GM12865 (cell line): ENCODE data around the gene UBE2L6.
"Not testable (repeated sequence)": the region's sequence is repeated elsewhere in the genome, so short reads cannot be mapped to it uniquely, and the experiment has no call there.

Source experiments
- DNase-seq: peaks from one replicate; pipeline ENCODE4 v3.0.0; 2010; ENCODE audit warnings: low read depth
- H3K4me3 ChIP-seq: 2 replicates; pipeline ENCODE4 v1.5.1; 2011; ENCODE audit warnings: mild to moderate bottlenecking, low read depth, low read length, control low read depth
- TF ChIP-seq, protein P1 (sequence below): IDR thresholded peaks from 2 replicates; pipeline ENCODE4 v1.5.1; 2011; ENCODE audit warnings: low read length, control low read depth, low read depth, inconsistent platforms; ENCODE audit not compliant: insufficient read depth; ENCODE audit errors: missing control alignments

Gene UBE2L6

DNA sequence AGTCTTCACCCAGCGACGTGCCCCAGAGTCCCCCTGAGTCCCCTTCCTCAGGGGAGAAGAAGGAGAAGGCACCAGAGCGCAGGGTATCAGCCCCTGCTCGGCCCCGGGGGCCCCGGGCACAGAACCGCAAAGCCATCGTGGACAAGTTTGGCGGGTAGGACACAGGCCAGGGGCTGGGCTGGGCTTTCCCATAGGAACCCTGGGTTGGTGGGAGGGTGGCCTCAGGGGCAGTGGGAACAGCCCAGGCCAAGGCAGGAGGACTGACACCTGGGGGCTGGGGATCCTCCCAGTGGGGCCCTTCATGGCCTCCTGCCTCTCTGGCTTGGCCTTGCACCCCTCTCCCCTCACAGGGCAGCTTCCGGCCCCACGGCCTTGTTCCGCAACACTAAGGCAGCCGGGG lies 21.6 kb downstream of the UBE2L6 start:
- H3K4me3 ChIP-seq: no peak overlapping the region
- TF ChIP-seq, protein P1, sequence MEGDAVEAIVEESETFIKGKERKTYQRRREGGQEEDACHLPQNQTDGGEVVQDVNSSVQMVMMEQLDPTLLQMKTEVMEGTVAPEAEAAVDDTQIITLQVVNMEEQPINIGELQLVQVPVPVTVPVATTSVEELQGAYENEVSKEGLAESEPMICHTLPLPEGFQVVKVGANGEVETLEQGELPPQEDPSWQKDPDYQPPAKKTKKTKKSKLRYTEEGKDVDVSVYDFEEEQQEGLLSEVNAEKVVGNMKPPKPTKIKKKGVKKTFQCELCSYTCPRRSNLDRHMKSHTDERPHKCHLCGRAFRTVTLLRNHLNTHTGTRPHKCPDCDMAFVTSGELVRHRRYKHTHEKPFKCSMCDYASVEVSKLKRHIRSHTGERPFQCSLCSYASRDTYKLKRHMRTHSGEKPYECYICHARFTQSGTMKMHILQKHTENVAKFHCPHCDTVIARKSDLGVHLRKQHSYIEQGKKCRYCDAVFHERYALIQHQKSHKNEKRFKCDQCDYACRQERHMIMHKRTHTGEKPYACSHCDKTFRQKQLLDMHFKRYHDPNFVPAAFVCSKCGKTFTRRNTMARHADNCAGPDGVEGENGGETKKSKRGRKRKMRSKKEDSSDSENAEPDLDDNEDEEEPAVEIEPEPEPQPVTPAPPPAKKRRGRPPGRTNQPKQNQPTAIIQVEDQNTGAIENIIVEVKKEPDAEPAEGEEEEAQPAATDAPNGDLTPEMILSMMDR: no peak
- DNase-seq: no peak

DNA sequence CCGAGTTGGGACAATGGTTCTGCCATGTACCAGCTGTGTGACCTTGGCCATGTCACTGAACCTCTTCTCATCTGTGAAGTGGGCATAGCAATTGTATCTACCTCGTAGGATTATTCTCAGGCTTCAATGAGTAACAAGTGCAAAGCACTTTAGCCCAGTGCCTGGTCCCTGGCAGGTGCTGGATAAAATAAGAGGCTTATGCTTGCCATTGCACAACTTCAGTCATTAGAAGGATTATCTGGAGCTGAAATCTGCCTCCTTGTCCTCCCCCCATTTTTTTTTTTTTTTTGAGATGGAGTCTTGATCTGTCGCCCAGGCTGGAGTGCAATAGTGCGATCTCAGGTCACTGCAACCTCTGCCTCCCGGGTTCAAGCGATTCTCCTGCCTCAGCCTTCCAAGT lies 22.9 kb downstream of the UBE2L6 start:
- no peak overlapping the region for H3K4me3 ChIP-seq
- no peak for DNase-seq
- TF ChIP-seq, protein P1: no peak

DNA sequence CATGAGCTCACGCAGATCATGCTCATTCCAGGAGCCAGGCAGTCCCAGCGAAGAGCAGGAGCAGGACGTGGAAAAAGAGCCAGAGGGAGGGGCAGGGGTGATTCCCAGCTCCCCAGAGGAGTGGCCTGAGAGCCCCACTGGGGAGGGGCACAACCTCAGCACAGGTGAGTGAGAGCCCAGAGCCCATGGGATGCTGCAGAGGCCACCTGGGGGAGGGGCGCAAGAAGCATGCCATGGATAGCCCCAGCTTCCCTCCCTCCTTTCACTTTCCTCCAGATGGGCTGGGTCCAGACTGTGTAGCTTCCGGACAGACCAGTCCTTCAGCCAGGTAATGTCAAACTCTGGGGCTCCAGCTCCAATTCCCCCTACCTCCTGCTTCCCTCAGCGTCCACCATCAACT lies 23.9 kb downstream of the UBE2L6 start:
- no peak overlapping the region for H3K4me3 ChIP-seq
- TF ChIP-seq, protein P1: no peak
- DNase-seq: no peak

DNA sequence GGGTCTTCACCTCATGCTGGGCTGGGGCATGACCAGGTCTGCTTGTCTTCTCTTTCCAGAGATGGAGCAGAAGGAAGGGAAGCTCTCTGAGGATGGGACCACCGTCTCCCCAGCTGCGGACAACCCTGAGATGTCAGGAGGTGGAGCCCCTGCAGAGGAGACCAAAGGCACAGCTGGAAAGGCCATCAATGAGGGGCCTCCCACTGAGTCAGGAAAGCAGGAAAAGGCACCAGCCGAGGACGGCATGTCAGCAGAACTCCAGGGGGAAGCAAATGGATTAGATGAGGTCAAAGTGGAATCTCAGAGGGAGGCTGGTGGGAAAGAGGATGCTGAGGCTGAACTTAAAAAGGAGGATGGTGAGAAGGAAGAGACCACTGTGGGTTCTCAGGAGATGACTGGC lies 24.9 kb downstream of the UBE2L6 start:
- TF ChIP-seq, protein P1: no peak
- no peak overlapping the region for H3K4me3 ChIP-seq
- DNase-seq: no peak

DNA sequence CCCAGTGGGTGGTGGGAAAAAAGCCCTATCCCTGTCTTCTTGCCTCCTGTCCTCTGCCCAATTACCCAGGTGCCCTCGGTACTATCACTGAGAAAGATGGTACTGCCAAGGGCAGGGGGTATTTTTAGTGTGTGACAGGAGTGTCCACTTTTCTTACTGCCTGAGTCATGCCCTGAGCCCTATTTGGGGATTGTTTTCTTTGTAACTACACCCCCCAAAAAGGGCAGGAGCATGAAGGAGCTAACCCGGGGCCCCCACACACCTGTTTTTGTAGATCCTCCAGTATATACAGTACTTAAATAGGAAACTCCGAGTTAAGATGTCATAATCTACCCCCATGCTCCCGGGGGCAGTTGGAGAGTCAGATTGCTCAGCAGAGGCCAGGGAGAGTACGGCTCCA lies 26.3 kb downstream of the UBE2L6 start:
- no peak overlapping the region for H3K4me3 ChIP-seq
- no peak for DNase-seq
- TF ChIP-seq, protein P1: no peak

DNA sequence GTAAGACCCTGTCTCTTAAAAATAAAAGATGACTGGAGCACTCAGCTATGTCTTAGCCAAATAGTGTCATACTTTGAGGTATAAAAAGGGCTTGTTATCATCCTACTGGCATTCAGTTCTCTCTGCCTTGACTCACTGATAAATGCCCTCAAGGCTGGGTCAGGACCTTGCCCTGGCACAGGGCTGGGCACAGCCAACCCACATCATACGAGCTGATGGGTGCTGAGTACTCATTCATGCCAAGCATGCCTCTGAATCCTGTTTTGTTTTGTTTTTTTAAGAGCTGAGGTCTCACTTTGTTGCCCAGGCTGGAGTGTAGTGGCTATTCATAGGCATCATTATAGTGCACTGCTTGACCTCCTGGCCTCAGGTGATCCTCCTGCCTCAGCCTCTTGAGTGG lies 28.1 kb downstream of the UBE2L6 start:
- DNase-seq: no peak
- no peak overlapping the region for H3K4me3 ChIP-seq
- TF ChIP-seq, protein P1: no peak

DNA sequence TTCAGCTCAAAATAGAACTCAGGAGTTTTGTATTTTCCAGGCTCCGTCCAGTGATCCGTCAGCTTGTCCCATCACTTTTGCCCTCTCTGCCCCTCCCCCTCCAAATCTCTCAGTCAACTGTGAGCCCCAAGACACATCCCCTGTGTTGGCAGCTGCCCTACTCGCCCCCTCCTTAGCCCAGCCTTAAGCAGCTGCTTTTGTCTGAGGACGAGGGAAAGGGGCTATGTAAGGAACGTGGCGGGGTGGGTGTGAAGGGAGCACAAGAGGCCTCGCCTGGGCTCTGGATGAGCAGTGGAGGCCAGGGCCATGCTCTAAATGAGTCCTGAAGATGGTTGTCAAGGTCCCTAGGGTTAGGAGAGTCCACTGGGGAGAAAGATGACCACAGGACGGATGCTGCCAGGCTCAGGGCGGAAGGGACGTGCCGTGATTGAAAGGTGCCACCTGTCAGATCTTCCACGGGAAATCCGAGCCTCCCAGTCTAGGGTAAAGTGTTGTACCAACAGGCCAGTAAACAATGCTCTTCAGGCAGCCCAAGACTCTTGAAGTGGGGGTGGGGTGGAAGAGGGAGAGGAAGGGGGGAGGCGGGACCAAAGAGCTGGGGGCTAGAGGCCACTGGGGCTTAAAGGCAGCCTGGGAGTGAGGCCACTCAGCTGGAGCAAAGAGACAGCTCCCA lies 30.4 kb downstream of the UBE2L6 start, which contains the start of gene SMTNL1:
SMTNL1 (plus strand) TSS at position 649 of the 673 bp plus-strand sequence. CDS start 5,048 bp downstream, outside the sequence.
- TF ChIP-seq, protein P1: no peak
- H3K4me3 ChIP-seq: no peak within 1 kb of the TSS
- no peak for DNase-seq

DNA sequence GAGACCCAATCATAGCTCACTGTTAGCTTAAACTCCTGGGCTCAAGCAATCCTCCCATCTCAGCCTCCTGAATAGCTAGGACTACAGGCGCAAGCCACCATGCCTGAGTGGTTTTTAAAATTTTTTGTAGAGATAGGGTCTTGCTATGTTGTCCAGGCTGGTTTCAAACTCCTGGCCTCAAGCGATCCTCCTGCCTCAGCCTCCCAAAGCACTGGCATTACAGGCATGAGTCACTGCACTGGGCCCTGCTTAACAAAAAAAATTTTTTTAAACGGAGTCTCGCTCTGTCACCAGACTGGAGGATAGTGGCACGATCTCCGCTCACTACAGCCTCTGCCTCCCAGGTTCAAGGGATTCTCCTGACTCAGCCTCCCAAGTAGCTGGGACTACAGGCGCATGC lies 33.0 kb downstream of the UBE2L6 start:
- not testable (repeated sequence) for H3K4me3 ChIP-seq, DNase-seq
